Skeletal muscle tissue (tissue), 4 donors: Measurements from ENCODE around the gene LRRIQ4. TPM values are rescaled to one million over a fixed set of nuclear protein-coding genes. Genes with fewer than 3 reads are reported as not detected.

Experiments
- H3K27ac ChIP-seq: one replicate; pipeline ENCODE4 v1.7.0; 2013; ENCODE audit warnings: mild to moderate bottlenecking, low read depth, low read length, inconsistent platforms
- H3K27me3 ChIP-seq, 3 donors: one replicate each; pipeline ENCODE4 v1.7.0; 2013; ENCODE audit warnings: low read length in 3 of 3; ENCODE audit not compliant: control insufficient read depth in 3 of 3, insufficient read depth in 3 of 3
- H3K36me3 ChIP-seq, 3 donors: one replicate each; pipeline ENCODE4 v1.7.0; 2013; ENCODE audit warnings: low read length in 3 of 3; ENCODE audit not compliant: control insufficient read depth in 3 of 3, insufficient read depth in 3 of 3
- H3K4me1 ChIP-seq, 3 donors: one replicate each; pipeline ENCODE4 v1.7.0; 2013; ENCODE audit warnings: low read length in 3 of 3, mild to moderate bottlenecking in 3 of 3; ENCODE audit not compliant: control insufficient read depth in 3 of 3, insufficient read depth in 3 of 3
- H3K4me3 ChIP-seq, 3 donors: one replicate each; pipeline ENCODE4 v1.7.0; 2013; ENCODE audit warnings: low read length in 3 of 3
- H3K9ac ChIP-seq, 3 donors: one replicate each; pipeline ENCODE4 v1.7.0; 2013; ENCODE audit warnings: low read length in 3 of 3, mild to moderate bottlenecking in 3 of 3, moderate library complexity in 2 of 3, low read depth in 1 of 3
- H3K9me3 ChIP-seq, 3 donors: one replicate each; pipeline ENCODE4 v1.7.0; 2013; ENCODE audit warnings: low read length in 3 of 3; ENCODE audit not compliant: control insufficient read depth in 3 of 3
- total RNA-seq: library from RNA; depleted of rRNA; stranded (reverse); fragments of >200 nt; gene quantifications from one replicate; pipeline ENCODE4 v1.2.3, GENCODE V29; 2014
- donor health status: Osteomylitis.

LRRIQ4 gene
- total RNA-seq, 1 donor from 2014 or later = not detected

DNA sequence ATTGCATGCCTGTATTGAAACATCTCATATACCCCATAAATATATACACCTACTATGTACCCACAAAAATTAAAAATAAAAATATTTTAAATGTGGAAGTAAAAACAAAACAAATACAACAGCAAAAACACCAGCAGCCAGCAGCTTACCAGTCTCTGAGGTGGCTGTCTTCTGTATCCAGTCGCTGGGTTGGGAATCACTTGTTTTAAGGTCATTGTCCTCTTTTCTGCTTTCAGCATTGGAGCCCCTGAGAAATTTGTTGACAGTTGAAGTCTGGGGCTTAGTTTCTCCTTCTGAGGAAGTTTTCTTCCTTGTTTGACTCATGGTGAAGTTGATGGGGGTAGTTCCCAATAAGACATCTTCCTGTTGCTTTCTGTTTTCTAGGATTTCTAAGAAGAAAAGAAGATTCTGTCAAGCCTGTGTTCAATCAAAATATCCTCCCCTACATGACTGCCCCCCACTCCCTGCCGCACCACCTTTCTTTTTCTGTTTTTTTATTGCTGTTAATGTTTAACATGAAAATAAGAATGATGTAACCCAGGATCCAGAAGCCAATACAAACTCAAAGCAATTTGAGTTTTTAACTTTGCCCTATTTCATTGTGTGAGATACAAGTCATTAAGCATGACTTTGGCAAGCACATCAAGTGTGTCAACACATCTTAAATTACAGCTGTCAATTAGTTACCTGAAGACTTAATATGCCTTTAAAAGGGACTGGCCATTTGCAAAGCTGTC is 57.0 kb downstream of the LRRIQ4 start, which contains the start of gene LRRC31:
Gene LRRC31 (minus strand): TSS at position 452 of the 737 bp plus-strand sequence. CDS start 128 bp downstream, at position 324.
- no peak within 1 kb of the TSS for H3K4me3 ChIP-seq

DNA sequence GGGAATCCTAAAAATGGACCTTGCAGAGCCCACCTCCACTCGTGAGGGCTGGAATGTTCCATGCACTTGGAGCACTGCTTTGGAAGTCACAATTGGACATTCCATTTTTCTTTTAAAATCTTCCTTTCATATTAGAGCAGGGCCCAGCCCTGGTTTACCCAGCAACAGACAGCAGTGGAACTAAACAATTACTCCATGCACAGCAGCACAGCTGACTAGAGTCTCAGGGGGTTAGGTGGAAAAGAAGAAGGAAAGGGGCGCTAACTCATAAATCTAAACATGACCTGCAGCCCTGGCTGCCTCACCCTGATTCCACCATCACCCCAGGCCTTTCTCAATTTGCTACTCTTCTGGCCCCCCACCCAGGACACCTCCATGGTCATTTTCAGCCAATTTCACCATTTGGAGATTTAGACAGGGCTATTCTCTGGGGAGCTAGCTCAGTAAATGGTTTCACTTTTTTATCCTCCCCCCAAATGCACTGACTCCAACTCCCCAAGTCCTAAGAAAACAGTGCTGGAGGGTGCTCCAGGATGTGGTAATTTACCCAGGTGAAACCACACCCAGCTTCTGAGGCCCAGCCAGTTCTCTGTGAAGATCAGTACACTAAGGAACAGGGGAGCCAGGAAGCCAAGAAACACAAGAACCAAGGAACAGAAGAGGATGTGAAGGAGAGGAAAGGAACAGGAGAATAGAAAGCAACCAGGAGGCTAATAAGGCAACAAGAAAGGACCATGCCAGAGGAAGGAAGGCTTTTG is 58.6 kb downstream of the LRRIQ4 start:
- Histone ChIP-seq H3K9me3 (no peaks in the 10 kb centered on the region), H3K27me3 (no peaks in the 10 kb centered on the region), H3K9ac (no peak overlapping the region), H3K4me3 (no peak overlapping the region), H3K4me1 (no peaks in the 10 kb centered on the region), H3K27ac (no peak overlapping the region), H3K36me3 (no peaks in the 10 kb centered on the region)

More for the DNA sequence above, 57.0 kb downstream of the LRRIQ4 start, which contains the start of gene LRRC31:
- Histone ChIP-seq H3K9me3 (no peaks in the 10 kb centered on the region), H3K36me3 (no peaks in the 10 kb centered on the region), H3K27ac (no peak within 1 kb of the TSS), H3K27me3 (no peaks in the 10 kb centered on the region), H3K9ac (no peak within 1 kb of the TSS), H3K4me1 (no peaks in the 10 kb centered on the region)

DNA sequence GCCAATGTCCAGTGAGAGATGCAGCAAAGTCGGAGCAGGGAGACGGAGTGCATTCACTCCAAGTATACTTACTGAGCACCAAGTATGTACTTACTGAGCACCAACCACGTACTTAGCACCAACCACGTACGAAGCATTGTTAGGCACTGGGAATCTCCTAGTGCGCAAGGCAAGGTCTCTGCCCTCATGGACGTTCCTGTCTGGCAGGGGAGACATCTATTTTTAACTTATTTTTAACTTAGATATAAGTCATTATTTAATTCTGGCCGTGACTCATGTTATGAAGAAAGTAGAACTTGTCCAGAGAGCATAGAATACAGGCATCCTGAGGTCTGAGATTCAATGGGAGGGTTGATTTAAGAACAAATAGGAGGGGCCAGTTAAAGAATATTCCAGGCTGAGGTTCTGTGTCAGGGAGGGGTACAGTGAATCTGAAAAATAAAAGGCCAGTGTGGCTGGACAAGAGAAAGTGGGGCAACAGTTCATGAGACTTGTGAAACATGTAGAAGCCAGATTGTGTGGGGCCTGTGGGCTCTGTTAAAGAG is 66.4 kb downstream of the LRRIQ4 start:
- Histone ChIP-seq H3K36me3 (no peaks in the 10 kb centered on the region), H3K9me3 (no peaks in the 10 kb centered on the region), H3K27ac (no peak overlapping the region), H3K9ac (no peak overlapping the region), H3K4me1 (no peaks in the 10 kb centered on the region), H3K27me3 (no peaks in the 10 kb centered on the region), H3K4me3 (no peak overlapping the region)

DNA sequence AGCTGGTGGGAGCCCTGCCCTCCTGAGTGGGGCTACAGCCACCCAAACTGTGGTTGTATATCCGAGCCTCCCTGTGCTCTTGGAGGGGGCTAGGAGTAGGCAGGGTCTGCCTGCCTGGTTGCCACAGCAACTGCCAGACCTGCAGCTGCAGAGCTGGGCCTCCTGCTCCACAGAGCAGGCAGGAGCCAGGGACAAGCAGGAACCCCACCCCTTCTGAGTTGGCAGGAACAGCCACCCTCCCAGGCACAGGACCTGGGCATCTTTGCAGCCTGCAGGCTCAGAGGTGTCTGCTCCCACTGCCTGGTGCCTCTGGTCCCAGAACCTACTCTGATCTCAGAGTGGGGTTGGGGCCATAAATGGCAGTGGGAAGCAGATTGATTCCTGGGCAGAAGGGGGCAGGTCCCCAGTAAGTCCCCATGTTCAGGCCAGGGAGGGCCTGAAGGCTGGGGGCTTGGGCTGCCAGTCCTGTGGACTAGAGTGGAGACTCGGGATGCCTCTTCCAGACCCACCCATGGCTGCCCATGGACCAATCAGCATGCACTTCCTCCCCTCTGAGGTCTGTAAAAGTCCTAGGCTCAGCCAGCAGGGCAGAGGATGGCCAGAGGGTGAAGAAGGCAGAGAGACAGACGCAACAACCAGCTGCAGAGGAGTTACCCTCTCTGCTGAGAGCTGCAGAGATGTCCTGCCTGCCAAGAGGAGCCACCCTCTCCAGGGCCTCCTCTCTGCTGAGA is 67.3 kb downstream of the LRRIQ4 start:
- Histone ChIP-seq H3K9ac (no peak overlapping the region), H3K4me3 (no peak overlapping the region), H3K4me1 (no peaks in the 10 kb centered on the region), H3K9me3 (no peaks in the 10 kb centered on the region), H3K27me3 (no peaks in the 10 kb centered on the region), H3K27ac (no peak overlapping the region), H3K36me3 (no peaks in the 10 kb centered on the region)

DNA sequence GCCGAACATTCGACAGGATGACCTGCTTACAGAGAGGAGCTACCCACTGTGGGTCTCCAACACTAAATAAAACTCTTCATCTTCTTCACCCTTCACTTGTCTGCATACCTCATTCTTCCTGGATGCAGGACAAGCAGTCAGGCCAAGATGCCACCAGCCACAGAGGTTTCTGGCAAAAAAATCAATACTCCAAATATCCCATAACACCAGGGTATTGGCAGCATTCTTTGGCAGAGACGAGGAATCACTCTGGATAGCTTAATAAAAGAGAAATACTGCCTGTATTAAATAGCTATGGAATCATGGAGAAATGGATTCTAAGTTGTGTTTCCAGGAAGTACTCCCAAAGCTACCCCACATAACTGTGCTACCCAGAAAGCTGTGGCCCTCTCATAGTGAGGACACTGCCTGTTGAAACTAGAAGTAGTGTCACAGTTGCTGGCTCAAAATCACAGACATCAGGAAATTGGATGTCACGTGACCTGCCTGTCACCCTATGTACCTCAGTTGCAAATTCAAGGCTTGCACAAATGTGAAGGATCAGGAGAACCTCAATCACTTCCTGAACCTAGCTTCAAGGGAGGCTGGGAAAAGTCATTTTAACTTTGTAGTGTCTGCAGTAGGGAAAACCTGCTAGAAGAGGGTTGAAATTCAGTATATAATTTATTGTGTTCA is 68.0 kb downstream of the LRRIQ4 start:
- Histone ChIP-seq H3K9ac (no peak overlapping the region), H3K9me3 (no peaks in the 10 kb centered on the region), H3K27ac (no peak overlapping the region), H3K4me1 (no peaks in the 10 kb centered on the region), H3K36me3 (no peaks in the 10 kb centered on the region), H3K4me3 (no peak overlapping the region), H3K27me3 (no peaks in the 10 kb centered on the region)

DNA sequence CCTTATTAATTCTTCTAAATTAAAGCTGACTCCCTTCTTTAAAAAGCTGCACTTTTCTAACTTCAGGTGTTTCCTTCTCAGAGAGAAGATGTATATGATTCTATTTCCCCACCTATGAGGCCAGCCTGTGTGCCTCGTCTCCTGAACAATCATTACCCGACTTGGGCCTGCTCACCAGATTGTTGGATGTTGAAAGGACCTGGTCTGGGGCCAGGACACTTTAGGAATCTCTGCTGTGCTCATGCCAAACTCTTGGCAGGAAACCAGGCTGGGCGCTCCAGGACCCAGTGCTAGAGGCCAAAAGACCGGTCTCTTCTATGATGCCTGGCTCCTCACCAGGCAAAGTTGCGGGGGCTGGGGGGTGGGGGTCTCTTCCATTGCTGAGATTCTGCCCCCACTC is 74.0 kb downstream of the LRRIQ4 start:
- no peak overlapping the region for H3K27ac ChIP-seq
- H3K4me1 ChIP-seq = no peaks in the 10 kb centered on the region
- no peak overlapping the region for H3K9ac ChIP-seq
- no peaks in the 10 kb centered on the region for H3K27me3 ChIP-seq
- no peak overlapping the region for H3K4me3 ChIP-seq
- no peaks in the 10 kb centered on the region for H3K36me3 ChIP-seq
- no peaks in the 10 kb centered on the region for H3K9me3 ChIP-seq

Other genes with a start within 250 kb of the LRRIQ4 start
- gene MECOM, start 149.2 kb upstream of the LRRIQ4 start, total RNA-seq = 16.2 TPM
- gene TERC, start 47.8 kb upstream of the LRRIQ4 start, total RNA-seq = 104 TPM
- gene ACTRT3, start 43.3 kb upstream of the LRRIQ4 start, total RNA-seq = 1.6 TPM
- gene MYNN, start 39.5 kb upstream of the LRRIQ4 start, total RNA-seq = 20.4 TPM
- gene LRRC34, start within 50 bp of the LRRIQ4 start, total RNA-seq = 3.1 TPM
- gene LRRC31, start 57.1 kb downstream of the LRRIQ4 start, total RNA-seq = not detected
- not detected for gene SAMD7, start 98.7 kb downstream of the LRRIQ4 start, total RNA-seq
- gene SEC62, start 153.9 kb downstream of the LRRIQ4 start, total RNA-seq = 25.1 TPM
- gene GPR160, start 225.1 kb downstream of the LRRIQ4 start, total RNA-seq = 2.6 TPM